AG09319 (cell line): ENCODE measurements around the gene IGF1R.

Source experiments
- DNase-seq: peaks from one replicate; pipeline ENCODE4 v3.0.0-alpha.2; 2010; ENCODE audit warnings: low read depth; ENCODE audit errors: extremely low read depth
- TF ChIP-seq, protein P1 (sequence below): IDR thresholded peaks from 2 replicates; pipeline ENCODE4 v1.5.1; 2011; ENCODE audit warnings: low read depth, mild to moderate bottlenecking, inconsistent platforms, low read length, moderate library complexity

The IGF1R gene

DNA sequence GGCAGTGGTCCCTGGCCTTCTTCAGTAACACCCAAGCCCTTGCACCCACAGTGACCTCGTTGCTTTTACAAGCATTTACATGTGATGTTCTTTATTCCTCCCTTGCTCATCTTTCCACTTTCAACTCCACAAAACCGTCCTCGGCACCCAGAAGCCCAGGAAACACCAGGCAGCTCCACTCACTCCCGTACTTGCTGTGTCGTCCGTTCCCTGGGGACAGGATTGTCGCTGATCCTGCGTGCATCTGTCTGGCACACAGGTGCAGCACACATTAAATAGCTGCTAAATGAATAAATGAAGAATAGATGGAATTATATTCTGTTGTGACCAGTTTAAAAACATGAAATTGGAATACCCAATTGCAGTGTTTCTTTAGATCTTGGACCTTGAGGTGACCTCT, 239.6 kb downstream of the IGF1R start:
- no peak for DNase-seq
- TF ChIP-seq, protein P1, sequence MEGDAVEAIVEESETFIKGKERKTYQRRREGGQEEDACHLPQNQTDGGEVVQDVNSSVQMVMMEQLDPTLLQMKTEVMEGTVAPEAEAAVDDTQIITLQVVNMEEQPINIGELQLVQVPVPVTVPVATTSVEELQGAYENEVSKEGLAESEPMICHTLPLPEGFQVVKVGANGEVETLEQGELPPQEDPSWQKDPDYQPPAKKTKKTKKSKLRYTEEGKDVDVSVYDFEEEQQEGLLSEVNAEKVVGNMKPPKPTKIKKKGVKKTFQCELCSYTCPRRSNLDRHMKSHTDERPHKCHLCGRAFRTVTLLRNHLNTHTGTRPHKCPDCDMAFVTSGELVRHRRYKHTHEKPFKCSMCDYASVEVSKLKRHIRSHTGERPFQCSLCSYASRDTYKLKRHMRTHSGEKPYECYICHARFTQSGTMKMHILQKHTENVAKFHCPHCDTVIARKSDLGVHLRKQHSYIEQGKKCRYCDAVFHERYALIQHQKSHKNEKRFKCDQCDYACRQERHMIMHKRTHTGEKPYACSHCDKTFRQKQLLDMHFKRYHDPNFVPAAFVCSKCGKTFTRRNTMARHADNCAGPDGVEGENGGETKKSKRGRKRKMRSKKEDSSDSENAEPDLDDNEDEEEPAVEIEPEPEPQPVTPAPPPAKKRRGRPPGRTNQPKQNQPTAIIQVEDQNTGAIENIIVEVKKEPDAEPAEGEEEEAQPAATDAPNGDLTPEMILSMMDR, result no peak

DNA sequence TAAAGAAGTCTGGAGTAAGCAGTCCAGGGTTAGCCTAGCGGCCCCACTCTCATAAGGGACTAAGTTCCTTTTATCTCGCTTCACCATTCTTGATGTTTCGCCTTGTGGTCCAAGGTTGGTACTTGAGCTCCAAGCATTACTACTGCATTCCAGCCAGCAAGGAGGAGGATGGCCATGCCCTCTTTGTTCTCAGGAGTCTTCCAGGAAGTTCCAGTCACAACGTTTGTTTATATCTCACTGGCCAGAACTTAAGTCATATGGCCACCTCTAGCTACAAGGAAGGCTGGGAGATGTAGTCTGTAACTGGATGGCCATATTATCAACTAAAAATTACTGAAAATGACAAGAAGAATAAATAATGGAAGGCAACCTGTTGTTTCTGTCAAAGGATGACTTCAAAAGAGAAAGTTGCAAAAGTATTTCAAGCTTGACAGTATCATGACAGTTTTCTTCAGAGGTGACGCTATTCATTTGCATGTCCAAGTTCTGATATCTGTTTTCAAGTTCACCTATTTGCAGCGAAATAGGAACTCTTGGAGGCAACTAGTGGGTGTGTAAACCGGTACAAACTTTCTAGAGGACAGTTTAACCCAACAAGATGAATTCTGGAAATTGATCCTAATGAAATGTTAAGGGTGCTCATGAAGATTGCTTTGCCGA, 240.6 kb downstream of the IGF1R start:
- TF ChIP-seq, protein P1, result no peak
- DNase-seq, result no peak

DNA sequence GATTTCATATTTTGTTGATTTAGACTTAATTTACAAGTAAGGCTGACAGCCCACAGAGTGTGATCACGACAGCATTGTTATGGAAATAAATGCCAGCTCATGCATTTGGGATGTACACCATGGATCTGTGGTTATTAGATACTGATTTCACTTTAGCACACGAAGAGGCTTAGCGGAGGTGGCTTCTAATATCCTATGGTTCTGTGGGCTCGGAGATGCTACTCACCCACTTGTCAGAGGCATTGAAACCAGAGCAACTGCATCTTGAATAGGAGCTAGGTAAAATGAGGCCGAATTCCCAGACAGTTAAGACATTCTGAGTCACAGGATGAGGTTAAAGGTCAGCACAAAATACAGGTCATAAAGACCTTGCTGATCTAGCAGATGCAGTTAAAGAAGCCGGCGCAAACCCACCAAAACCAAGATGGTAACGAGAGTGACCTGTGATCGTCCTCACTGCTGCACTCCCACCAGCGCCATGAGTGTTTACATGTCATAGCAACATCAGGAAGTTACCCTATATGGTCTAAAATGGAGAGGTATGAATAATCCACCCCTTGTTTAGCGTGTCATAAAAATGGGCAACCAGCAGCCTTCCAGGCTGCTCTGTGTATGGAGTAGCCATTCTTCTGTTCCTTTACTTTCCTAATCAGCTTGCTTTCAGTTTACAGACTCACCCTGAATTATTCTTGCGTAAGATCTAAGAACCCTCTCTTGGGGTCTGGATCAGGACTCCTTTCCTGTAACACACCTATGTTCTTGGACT, 241.8 kb downstream of the IGF1R start:
- TF ChIP-seq, protein P1, result no peak
- DNase-seq, result peak; percentile 83

DNA sequence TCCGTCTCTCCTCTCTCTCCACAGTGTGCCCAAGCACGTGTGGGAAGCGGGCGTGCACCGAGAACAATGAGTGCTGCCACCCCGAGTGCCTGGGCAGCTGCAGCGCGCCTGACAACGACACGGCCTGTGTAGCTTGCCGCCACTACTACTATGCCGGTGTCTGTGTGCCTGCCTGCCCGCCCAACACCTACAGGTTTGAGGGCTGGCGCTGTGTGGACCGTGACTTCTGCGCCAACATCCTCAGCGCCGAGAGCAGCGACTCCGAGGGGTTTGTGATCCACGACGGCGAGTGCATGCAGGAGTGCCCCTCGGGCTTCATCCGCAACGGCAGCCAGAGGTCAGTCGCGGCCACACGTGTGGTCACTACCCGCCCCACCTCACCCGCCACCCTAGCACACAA, 243.0 kb downstream of the IGF1R start:
- no peak for DNase-seq
- TF ChIP-seq, protein P1, result no peak

DNA sequence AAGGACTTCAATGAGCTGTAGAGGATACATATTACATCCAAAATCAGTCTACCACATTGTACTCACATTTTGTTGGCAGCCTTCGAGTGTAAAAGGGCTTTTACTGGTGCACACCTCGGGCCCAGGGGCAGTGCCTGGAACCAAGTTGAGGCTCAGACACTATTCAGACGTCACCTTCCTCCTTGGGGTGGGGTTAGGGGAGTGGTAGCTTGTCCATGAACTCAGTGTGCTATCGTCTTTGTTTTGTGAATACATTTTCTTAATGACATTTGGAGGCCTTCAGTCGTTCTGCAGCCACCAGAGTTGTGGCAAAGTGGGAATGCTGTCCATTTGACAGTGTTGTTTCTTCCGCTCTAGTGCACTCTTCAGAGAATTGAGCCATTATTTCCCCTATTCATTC, 245.1 kb downstream of the IGF1R start:
- TF ChIP-seq, protein P1, result no peak
- DNase-seq, result no peak

DNA sequence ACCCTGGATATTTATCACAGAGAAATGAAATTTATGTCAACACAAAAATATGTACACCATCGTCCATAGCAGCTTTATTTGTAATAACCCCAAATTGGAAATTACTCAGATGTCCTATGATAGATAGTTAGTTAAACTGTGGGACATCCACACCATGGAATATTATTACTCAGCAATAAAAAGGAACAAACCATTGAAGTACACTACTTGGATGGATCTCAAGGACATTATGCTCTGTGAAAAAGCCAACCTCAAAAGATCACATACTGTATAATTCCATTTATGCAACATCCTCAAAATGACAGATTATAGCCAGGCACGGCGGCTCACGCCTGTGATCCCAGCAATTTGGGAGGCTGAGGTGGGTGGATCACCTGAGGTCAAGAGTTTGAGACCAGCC, 246.0 kb downstream of the IGF1R start:
- TF ChIP-seq, protein P1, result no peak
- no peak for DNase-seq

DNA sequence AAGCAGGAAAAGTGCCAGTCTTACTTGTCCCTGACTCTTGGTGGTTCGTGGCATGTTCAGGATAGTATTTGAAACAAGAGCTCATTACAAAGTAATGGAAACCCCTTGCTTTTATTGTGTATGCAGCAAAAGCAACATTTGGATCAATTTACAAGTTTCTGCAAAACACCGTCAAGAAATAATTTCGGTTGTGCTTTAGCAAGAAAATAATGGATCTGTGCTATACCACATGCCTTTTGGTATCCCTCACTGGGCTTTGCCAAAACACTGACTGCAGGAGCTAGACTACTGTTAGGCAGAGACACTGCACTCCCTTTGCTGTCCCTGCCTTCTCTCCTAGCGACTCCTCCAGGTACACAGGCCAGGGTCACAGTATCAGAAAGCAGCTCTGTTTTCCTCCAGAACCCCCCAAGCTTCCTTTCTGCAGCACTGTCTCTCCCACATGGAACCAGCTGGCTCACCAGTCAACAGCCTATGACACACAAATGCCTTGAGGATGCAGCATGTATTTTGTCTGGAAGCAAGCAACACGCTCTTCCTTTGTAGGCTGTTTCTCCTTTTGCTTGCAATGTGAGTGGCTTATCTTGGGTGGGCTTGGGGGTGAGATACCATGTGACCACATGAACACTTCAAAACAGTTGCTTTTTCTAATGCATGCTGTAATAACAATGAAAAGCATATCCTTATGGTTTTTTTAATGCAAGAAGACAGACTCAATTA, 247.8 kb downstream of the IGF1R start:
- no peak for DNase-seq
- TF ChIP-seq, protein P1, result no peak
